HepG2 (cell line): Measurements from ENCODE around the gene SNAPC4. TPM values are rescaled to one million over a fixed set of nuclear protein-coding genes. Genes with fewer than 3 reads are reported as not detected.

Experiments
- HHEX ChIP-seq: IDR thresholded peaks from 2 replicates; pipeline ENCODE4 v1.6.1; 2016; ENCODE audit warnings: control low read depth
- HNRNPUL1 ChIP-seq: fragments of 200-400 bp; formaldehyde crosslinking; IDR thresholded peaks from 2 replicates; pipeline ENCODE4 v1.6.1; 2017; ENCODE audit warnings: low read depth, mild to moderate bottlenecking, low read length, moderate library complexity
- NPAS2 ChIP-seq: sonication (generic); formaldehyde crosslinking; IDR thresholded peaks from 2 replicates; pipeline ENCODE4 v1.8.0; 2022; ENCODE audit warnings: mild to moderate bottlenecking, missing genetic modification reagents, borderline replicate concordance
- NR0B2 ChIP-seq: sonication (generic); formaldehyde crosslinking; IDR thresholded peaks from 2 replicates; pipeline ENCODE4 v1.4.0; 2020; ENCODE audit warnings: mild to moderate bottlenecking, missing genetic modification reagents
- NR2F1 ChIP-seq, 2 experiments: fragments of 450-650 bp in 1 of 2; formaldehyde crosslinking in 1 of 2; IDR thresholded peaks; 2 replicates each; pipeline versions ENCODE4 v1.5.0 to v1.6.1; 2016 to 2020; ENCODE audit warnings: mild to moderate bottlenecking in 1 of 2, missing compliant biosample characterization in 1 of 2, missing genetic modification reagents in 1 of 2, moderate library complexity in 1 of 2
- PATZ1 ChIP-seq: sonication (generic); formaldehyde crosslinking; IDR thresholded peaks from 2 replicates; pipeline ENCODE4 v1.4.0; 2020; ENCODE audit warnings: missing genetic modification reagents
- RXRA ChIP-seq: sonication (generic); formaldehyde crosslinking; IDR thresholded peaks from 2 replicates; pipeline ENCODE4 v1.5.1; 2020; ENCODE audit warnings: missing genetic modification reagents
- TEAD3 ChIP-seq: optimal IDR thresholded peaks from 2 replicates; pipeline ENCODE3; 2016; ENCODE audit warnings: borderline replicate concordance
- ZBTB21 ChIP-seq: sonication (generic); formaldehyde crosslinking; IDR thresholded peaks from 2 replicates; pipeline ENCODE4 v1.4.0; 2020; ENCODE audit warnings: missing genetic modification reagents
- ZBTB42 ChIP-seq: sonication (generic); formaldehyde crosslinking; IDR thresholded peaks from 2 replicates; pipeline ENCODE4 v1.5.0; 2020; ENCODE audit warnings: mild to moderate bottlenecking, missing genetic modification reagents
- ZGPAT ChIP-seq: IDR thresholded peaks from 2 replicates; pipeline ENCODE4 v1.6.1; 2016; ENCODE audit warnings: mild to moderate bottlenecking
- ZNF3 ChIP-seq: IDR thresholded peaks from 2 replicates; pipeline ENCODE4 v1.7.0; 2017; ENCODE audit warnings: inconsistent platforms
- ZNF770 ChIP-seq: sonication (generic); formaldehyde crosslinking; IDR thresholded peaks from 2 replicates; pipeline ENCODE4 v1.5.0; 2020; ENCODE audit warnings: mild to moderate bottlenecking, missing genetic modification reagents
- ZNF839 ChIP-seq: sonication (generic); formaldehyde crosslinking; IDR thresholded peaks from 2 replicates; pipeline ENCODE4 v1.4.0; 2020; ENCODE audit warnings: missing genetic modification reagents, mild to moderate bottlenecking, borderline replicate concordance
- polyA plus RNA-seq, 8 experiments: library from polyadenylated mRNA; depleted of rRNA in 3 of 8; stranded (reverse) in 7 of 8; unstranded in 1 of 8; fragments of >200 nt; fragmentation: Illumina TruSeq in 4 of 8; extraction: Trizol in 4 of 8; gene quantifications; 2 replicates each; pipeline versions ENCODE4 v1.2.1 to v1.2.3, GENCODE V29; 2011 to 2016; ENCODE audit warnings: low read depth in 4 of 8, missing spikeins in 1 of 8, mixed read lengths in 1 of 8; ENCODE audit not compliant: insufficient read depth in 1 of 8
- total RNA-seq, 5 experiments: library from RNA; depleted of rRNA; stranded (reverse); fragments of >200 nt; fragmentation: Illumina TruSeq; extraction: Trizol; gene quantifications; 2 replicates each; pipeline ENCODE4 v1.2.3, GENCODE V29; 2016; ENCODE audit warnings: low read depth in 1 of 5
- TF ChIP-seq, protein P1 (sequence below), 2 experiments: sonication (generic) in 1 of 2; formaldehyde crosslinking in 1 of 2; IDR thresholded peaks; 2 replicates each; pipeline versions ENCODE4 v1.4.0 to v1.6.1; 2018 to 2020; ENCODE audit warnings: missing genetic modification reagents in 2 of 2, borderline replicate concordance in 1 of 2, low read depth in 1 of 2, mild to moderate bottlenecking in 1 of 2, missing biosample characterization in 1 of 2
- TF ChIP-seq, protein P2 (sequence below): sonication (generic); formaldehyde crosslinking; IDR thresholded peaks from 2 replicates; pipeline ENCODE4 v1.4.0; 2020; ENCODE audit warnings: low read depth, missing genetic modification reagents
- TF ChIP-seq, protein P3 (sequence below): IDR thresholded peaks from 2 replicates; pipeline ENCODE4 v1.6.1; 2016; ENCODE audit warnings: low read depth, borderline replicate concordance

Gene SNAPC4
- total and polyA plus RNA-seq, 2 of the 13 experiments (the other 11 are each of a cell fraction or from before 2014, with no cell fraction given): 2.0 to 6.0 TPM

DNA sequence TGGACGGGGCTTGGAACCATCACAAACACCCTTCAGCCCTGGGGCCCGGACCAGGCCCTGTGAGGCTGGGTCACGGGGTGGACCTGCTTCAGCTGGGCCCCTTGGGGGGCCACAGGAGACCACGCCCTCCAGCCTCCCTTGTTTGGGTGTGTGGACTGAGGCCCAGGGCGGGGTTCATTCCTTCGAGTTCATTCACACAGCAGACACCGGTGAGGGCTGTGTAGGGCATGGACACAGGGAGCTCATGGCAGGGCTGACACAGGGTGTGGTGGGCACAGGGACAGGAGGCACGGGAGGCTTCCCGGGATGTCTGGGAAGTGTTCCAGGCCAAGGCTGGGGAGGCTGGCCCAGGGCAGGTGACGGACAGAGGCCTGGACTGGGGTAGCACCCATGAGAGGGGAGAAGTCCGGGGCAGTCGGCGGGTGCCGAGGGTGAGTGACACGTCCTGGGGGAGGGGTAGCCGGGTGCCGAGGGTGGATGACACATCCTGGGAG, 45.3 kb downstream of the SNAPC4 start (continued):
- no peak for TF ChIP-seq ZBTB42 (CRISPR knock-in tag)
- no peak for TF ChIP-seq ZBTB21 (CRISPR knock-in tag)
- no peak for TF ChIP-seq NPAS2
- TF ChIP-seq RXRA (CRISPR knock-in tag): peak; percentile 59; the same call in 1 of the 2 replicates
- no peak for TF ChIP-seq ZNF3 (CRISPR knock-in tag)
- TF ChIP-seq, protein P1, sequence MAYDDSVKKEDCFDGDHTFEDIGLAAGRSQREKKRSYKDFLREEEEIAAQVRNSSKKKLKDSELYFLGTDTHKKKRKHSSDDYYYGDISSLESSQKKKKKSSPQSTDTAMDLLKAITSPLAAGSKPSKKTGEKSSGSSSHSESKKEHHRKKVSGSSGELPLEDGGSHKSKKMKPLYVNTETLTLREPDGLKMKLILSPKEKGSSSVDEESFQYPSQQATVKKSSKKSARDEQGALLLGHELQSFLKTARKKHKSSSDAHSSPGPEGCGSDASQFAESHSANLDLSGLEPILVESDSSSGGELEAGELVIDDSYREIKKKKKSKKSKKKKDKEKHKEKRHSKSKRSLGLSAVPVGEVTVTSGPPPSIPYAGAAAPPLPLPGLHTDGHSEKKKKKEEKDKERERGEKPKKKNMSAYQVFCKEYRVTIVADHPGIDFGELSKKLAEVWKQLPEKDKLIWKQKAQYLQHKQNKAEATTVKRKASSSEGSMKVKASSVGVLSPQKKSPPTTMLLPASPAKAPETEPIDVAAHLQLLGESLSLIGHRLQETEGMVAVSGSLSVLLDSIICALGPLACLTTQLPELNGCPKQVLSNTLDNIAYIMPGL (CRISPR knock-in tag; IDR thresholded peaks at IDR 0.05; ENCODE audit: borderline replicate concordance in 1 of 2, low read depth in 1 of 2): no peak
- TF ChIP-seq ZGPAT (CRISPR knock-in tag): no peak
- TF ChIP-seq PATZ1: peak; percentile 81
- TF ChIP-seq, protein P2, sequence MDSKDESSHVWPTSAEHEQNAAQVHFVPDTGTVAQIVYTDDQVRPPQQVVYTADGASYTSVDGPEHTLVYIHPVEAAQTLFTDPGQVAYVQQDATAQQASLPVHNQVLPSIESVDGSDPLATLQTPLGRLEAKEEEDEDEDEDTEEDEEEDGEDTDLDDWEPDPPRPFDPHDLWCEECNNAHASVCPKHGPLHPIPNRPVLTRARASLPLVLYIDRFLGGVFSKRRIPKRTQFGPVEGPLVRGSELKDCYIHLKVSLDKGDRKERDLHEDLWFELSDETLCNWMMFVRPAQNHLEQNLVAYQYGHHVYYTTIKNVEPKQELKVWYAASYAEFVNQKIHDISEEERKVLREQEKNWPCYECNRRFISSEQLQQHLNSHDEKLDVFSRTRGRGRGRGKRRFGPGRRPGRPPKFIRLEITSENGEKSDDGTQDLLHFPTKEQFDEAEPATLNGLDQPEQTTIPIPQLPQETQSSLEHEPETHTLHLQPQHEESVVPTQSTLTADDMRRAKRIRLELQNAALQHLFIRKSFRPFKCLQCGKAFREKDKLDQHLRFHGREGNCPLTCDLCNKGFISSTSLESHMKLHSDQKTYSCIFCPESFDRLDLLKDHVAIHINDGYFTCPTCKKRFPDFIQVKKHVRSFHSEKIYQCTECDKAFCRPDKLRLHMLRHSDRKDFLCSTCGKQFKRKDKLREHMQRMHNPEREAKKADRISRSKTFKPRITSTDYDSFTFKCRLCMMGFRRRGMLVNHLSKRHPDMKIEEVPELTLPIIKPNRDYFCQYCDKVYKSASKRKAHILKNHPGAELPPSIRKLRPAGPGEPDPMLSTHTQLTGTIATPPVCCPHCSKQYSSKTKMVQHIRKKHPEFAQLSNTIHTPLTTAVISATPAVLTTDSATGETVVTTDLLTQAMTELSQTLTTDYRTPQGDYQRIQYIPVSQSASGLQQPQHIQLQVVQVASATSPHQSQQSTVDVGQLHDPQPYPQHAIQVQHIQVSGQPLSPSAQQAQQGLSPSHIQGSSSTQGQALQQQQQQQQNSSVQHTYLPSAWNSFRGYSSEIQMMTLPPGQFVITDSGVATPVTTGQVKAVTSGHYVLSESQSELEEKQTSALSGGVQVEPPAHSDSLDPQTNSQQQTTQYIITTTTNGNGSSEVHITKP (CRISPR knock-in tag): no peak
- no peak for TF ChIP-seq NR0B2 (CRISPR knock-in tag)
- no peak for TF ChIP-seq HNRNPUL1
- no peak for TF ChIP-seq HHEX
- no peak for TF ChIP-seq ZNF770 (CRISPR knock-in tag)
- TF ChIP-seq, protein P3, sequence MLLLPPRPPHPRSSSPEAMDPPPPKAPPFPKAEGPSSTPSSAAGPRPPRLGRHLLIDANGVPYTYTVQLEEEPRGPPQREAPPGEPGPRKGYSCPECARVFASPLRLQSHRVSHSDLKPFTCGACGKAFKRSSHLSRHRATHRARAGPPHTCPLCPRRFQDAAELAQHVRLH (CRISPR knock-in tag): no peak
- 0 out of 4 replicates have a peak, but pooled peaks of 1 of the 2 experiments have one; percentile 10 for TF ChIP-seq NR2F1 (CRISPR knock-in tag; IDR thresholded peaks at IDR 0.05)
- no peak for TF ChIP-seq ZNF839
- peak; percentile 54 for TF ChIP-seq TEAD3 (CRISPR knock-in tag)
